Astrocyte of the spinal cord (primary cell): ENCODE results near the gene AMIGO3.
A peak's percentile ranks its signal among the peaks of the same experiment; 100 is the strongest.

Source experiments
- DNase-seq: peaks from one replicate; pipeline ENCODE4 v3.0.0; 2011; ENCODE audit warnings: low read depth, low spot score
- H3K4me3 ChIP-seq: 2 replicates; pipeline ENCODE4 v1.5.1; 2011; ENCODE audit warnings: low read depth, mild to moderate bottlenecking, low read length, moderate library complexity
- CTCF ChIP-seq: IDR thresholded peaks from 2 replicates; pipeline ENCODE4 v1.5.1; 2012; ENCODE audit warnings: low read depth, mild to moderate bottlenecking, low read length, inconsistent platforms
- in situ Hi-C: cut with HindIII; loops from 2 replicates; pipeline ENCODE4 v1.10.0; 2017; ENCODE audit warnings: low sequenced_read_pairs

AMIGO3 gene

GRCh38 chr3:49727154-49727923 is 7.9 kb upstream of the AMIGO3 start:
- in situ Hi-C loops = no loop called here
- no peak for TF ChIP-seq CTCF
- no peak for DNase-seq
- no peak overlapping the region for H3K4me3 ChIP-seq

GRCh38 chr3:49725906-49726681 is 6.6 kb upstream of the AMIGO3 start:
- H3K4me3 ChIP-seq = no peak overlapping the region
- no peak for TF ChIP-seq CTCF
- in situ Hi-C loops = no loop called here
- DNase-seq = no peak

GRCh38 chr3:49724586-49724985 is 5.1 kb upstream of the AMIGO3 start:
- peak overlapping the region; percentile 55 for H3K4me3 ChIP-seq
- in situ Hi-C loops = no loop called here
- no peak for TF ChIP-seq CTCF
- DNase-seq = peak; percentile 21

- H3K4me3 ChIP-seq = peak within 1 kb of the TSS; percentile 99
- in situ Hi-C loops = no loop called here
- TF ChIP-seq CTCF = no peak
- DNase-seq = peak; percentile 98
Measured at GRCh38 chr3:49723628-49724551, 4.4 kb upstream of the AMIGO3 start, which contains the start of gene GMPPB. GMPPB (minus strand) TSS chr3:49723951; CDS start chr3:49723726, 225 bp downstream.

- H3K4me3 ChIP-seq = peak overlapping the region; percentile 99
- peak; percentile 23 for DNase-seq
- in situ Hi-C loops = no loop called here
- no peak for TF ChIP-seq CTCF
Measured at GRCh38 chr3:49723296-49723627, 3.8 kb upstream of the AMIGO3 start.

GRCh38 chr3:49722896-49723295 is 3.4 kb upstream of the AMIGO3 start:
- no peak for TF ChIP-seq CTCF
- H3K4me3 ChIP-seq = peak overlapping the region; percentile 99
- in situ Hi-C loops = no loop called here
- DNase-seq = no peak
